ENCODE data around the gene GNG8. TPM values are rescaled to one million over a fixed set of nuclear protein-coding genes. Genes with fewer than 3 reads are reported as not detected.

The GNG8 gene
- total and polyA plus RNA-seq, 2 of the 13 experiments (the other 11 are each of a cell fraction or from before 2014, with no cell fraction given) = not detected

DNA sequence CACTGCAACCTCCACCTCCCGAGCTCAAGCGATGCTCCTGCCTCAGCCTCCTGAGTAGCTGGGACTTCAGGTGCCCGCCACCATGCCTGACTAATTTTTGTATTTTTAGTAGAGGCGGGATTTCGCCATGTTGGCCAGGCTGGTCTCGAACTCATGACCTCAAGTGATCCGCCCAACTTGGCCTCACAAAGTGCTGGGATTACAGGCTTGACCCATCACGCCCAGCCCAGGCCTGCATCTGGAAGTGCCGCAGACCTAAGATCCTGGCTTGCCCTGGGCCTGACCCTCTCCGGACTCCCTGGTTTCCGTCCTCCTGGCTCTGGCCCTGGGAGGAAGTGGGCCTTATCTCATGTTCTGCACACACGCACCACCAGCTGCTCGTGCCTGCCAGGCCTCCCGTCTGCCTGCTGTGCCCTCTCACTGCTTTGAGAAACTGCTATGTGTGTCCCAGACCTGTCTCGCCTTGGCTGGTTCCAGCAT is 6.4 kb downstream of the GNG8 start:
- in situ Hi-C loops (cut with HindIII; ENCODE audit: extremely low pct_ligation_motif_present, low pct_unique_long_range_greater_than_20kb) (no loop called here), intact Hi-C loops (cut with micrococcal nuclease; ENCODE audit: unreplicated experiment) (no loop called here)
- 45% methylated on average over 12 of the region's 15 CpGs for WGBS (ENCODE audit: low lambda C conversion rate)
- POLR2A ChIA-PET = no interaction called here
- Histone ChIP-seq H3K27ac (ENCODE audit: extremely low read length, insufficient read depth, low read length) (no peak overlapping the region), H2AFZ (ENCODE audit: low read length) (no peak overlapping the region), H3K79me2 (ENCODE audit: insufficient read depth, low read length) (no peaks in the 10 kb centered on the region), H4K20me1 (ENCODE audit: insufficient read depth, low read length) (no peaks in the 10 kb centered on the region), H3K36me3 (replicated peaks in 1 of 2; ENCODE audit: control insufficient read depth in 1 of 2, insufficient read depth in 2 of 2, low read length in 2 of 2) (no peaks in the 10 kb centered on the region), H3K4me1 (ENCODE audit: insufficient read depth, low read length) (peaks cover 15% of the 10 kb centered on the region), H3K9me3 (ENCODE audit: low read length) (no peaks in the 10 kb centered on the region), H3K9ac (ENCODE audit: insufficient read depth, low read depth, low read length) (no peak overlapping the region), H3K4me2 (ENCODE audit: low read depth, low read length) (no peak overlapping the region), H3K4me3 (replicated peaks in 1 of 3; ENCODE audit: insufficient read depth in 1 of 3, low read depth in 2 of 3, low read length in 3 of 3) (no peak overlapping the region), H3K27me3 (ENCODE audit: control insufficient read depth in 1 of 2, insufficient read depth in 2 of 2, low read length in 2 of 2) (peaks cover 8 to 24% of the 10 kb centered on the region in 2 experiments; a peak in 4 of 5 replicates)
- ATAC-seq (no peak), DNase-seq (ENCODE audit: low spot score) (no peak), FAIRE-seq (no peak)
- no peak for TF ChIP-seq ZNF552 (CRISPR knock-in tag; IDR thresholded peaks at IDR 0.05; ENCODE audit: borderline replicate concordance)
- TF ChIP-seq ELF1 (CRISPR knock-in tag; IDR thresholded peaks at IDR 0.05) = no peak
- TF ChIP-seq SPEN (CRISPR knock-in tag; IDR thresholded peaks at IDR 0.05; ENCODE audit: low read depth) = no peak
- TF ChIP-seq ZNF430 (CRISPR knock-in tag; IDR thresholded peaks at IDR 0.05) = no peak
- TF ChIP-seq JUND (CRISPR knock-in tag; IDR thresholded peaks at IDR 0.05) = no peak
- TF ChIP-seq, protein P1, sequence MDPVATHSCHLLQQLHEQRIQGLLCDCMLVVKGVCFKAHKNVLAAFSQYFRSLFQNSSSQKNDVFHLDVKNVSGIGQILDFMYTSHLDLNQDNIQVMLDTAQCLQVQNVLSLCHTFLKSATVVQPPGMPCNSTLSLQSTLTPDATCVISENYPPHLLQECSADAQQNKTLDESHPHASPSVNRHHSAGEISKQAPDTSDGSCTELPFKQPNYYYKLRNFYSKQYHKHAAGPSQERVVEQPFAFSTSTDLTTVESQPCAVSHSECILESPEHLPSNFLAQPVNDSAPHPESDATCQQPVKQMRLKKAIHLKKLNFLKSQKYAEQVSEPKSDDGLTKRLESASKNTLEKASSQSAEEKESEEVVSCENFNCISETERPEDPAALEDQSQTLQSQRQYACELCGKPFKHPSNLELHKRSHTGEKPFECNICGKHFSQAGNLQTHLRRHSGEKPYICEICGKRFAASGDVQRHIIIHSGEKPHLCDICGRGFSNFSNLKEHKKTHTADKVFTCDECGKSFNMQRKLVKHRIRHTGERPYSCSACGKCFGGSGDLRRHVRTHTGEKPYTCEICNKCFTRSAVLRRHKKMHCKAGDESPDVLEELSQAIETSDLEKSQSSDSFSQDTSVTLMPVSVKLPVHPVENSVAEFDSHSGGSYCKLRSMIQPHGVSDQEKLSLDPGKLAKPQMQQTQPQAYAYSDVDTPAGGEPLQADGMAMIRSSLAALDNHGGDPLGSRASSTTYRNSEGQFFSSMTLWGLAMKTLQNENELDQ (CRISPR knock-in tag; IDR thresholded peaks at IDR 0.05; ENCODE audit: borderline replicate concordance) = no peak
- TF ChIP-seq YY1 (IDR thresholded peaks at IDR 0.05; ENCODE audit: insufficient read depth, insufficient replicate concordance, low read depth, low read length) = no peak
- TF ChIP-seq, protein P2, sequence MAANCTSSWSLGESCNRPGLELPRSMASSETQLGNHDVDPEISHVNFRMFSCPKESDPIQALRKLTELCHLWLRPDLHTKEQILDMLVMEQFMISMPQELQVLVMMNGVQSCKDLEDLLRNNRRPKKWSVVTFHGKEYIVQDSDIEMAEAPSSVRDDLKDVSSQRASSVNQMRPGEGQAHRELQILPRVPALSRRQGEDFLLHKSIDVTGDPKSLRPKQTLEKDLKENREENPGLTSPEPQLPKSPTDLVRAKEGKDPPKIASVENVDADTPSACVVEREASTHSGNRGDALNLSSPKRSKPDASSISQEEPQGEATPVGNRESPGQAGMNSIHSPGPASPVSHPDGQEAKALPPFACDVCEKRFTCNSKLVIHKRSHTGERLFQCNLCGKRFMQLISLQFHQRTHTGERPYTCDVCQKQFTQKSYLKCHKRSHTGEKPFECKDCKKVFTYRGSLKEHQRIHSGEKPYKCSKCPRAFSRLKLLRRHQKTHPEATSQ (CRISPR knock-in tag; IDR thresholded peaks at IDR 0.05; ENCODE audit: borderline replicate concordance) = no peak
- TF ChIP-seq RFX5 (IDR thresholded peaks at IDR 0.05; ENCODE audit: low read depth, low read length) = no peak
- BruUV-seq (replicated peaks) = no TSS peak
- CTCF ChIA-PET (ENCODE audit: low intra/inter-chr PET ratio, low total read pairs) = no interaction called here
